ENCODE data around the gene NR6A1. TPM values are rescaled to one million over a fixed set of nuclear protein-coding genes. Genes with fewer than 3 reads are reported as not detected.

Gene NR6A1
- polyA plus RNA-seq, 1 experiment, result 0.25 TPM

DNA sequence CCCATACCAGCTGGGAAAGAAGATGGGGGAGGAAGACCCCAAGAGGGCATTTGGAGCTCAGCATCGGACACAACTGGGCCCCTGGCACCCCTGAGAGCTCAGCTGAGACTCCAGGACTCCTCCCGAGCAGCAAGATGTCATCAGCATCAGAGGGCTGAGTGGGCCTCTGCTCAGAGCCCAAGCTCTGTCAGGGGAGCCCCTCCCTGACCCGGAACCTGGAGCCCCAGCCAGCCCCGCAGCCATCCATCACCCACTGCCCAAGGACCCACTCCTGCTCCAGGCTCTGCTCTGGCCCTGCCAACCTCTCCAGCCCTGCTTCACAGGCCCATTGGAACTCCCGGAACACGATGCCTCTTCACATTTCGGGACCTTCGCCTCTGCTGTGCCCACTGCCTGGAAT lies 273.7 kb downstream of the NR6A1 start:
- ChIA-PET CTCF (interaction anchor here (1.0 kb wide), 1 partner anchor 12 kb away, joined by 4 read pairs; no protein-coding TSS in a partner anchor), POLR2A (no interaction called here)
- DNase-seq (ENCODE audit: low read depth), result no peak
- TF ChIP-seq, protein P1, sequence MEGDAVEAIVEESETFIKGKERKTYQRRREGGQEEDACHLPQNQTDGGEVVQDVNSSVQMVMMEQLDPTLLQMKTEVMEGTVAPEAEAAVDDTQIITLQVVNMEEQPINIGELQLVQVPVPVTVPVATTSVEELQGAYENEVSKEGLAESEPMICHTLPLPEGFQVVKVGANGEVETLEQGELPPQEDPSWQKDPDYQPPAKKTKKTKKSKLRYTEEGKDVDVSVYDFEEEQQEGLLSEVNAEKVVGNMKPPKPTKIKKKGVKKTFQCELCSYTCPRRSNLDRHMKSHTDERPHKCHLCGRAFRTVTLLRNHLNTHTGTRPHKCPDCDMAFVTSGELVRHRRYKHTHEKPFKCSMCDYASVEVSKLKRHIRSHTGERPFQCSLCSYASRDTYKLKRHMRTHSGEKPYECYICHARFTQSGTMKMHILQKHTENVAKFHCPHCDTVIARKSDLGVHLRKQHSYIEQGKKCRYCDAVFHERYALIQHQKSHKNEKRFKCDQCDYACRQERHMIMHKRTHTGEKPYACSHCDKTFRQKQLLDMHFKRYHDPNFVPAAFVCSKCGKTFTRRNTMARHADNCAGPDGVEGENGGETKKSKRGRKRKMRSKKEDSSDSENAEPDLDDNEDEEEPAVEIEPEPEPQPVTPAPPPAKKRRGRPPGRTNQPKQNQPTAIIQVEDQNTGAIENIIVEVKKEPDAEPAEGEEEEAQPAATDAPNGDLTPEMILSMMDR (IDR thresholded peaks at IDR 0.05; ENCODE audit: insufficient read depth, low read depth, low read length), result no peak
- Histone ChIP-seq H3K4me3 (ENCODE audit: low read depth, low read length) (no peak overlapping the region), H3K27me3 (ENCODE audit: control insufficient read depth, insufficient read depth, low read length) (peaks cover 33% of the 10 kb centered on the region), H3K36me3 (ENCODE audit: control insufficient read depth, insufficient read depth, low read length) (no peaks in the 10 kb centered on the region)

DNA sequence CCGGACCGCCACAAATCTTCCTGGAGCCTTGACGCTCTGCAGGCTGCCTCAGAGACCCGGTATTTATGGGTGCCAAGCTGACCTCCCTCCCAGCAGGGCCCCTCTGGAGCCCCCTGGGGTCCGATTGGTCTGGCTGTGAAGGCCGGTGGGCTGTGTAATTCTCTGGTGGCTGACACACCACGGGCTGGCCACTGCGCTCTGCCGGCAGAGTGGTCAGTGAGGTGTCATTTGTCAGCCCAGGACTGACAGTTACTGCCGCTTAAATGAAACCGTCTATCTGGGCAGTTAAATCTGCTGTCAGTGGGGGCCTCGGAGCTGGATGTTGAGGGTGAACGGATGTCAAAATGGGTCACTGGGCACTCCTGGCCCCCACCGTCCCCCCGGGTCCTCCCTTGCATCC lies 274.6 kb downstream of the NR6A1 start:
- TF ChIP-seq, protein P1 (IDR thresholded peaks at IDR 0.05; ENCODE audit: insufficient read depth, low read depth, low read length), result no peak
- no peak for DNase-seq (ENCODE audit: low read depth)
- Histone ChIP-seq H3K27me3 (ENCODE audit: control insufficient read depth, insufficient read depth, low read length) (peaks cover 25% of the 10 kb centered on the region), H3K4me3 (ENCODE audit: low read depth, low read length) (no peak overlapping the region), H3K36me3 (ENCODE audit: control insufficient read depth, insufficient read depth, low read length) (no peaks in the 10 kb centered on the region)
- POLR2A ChIA-PET, result no interaction called here
- CTCF ChIA-PET, result no interaction called here

DNA sequence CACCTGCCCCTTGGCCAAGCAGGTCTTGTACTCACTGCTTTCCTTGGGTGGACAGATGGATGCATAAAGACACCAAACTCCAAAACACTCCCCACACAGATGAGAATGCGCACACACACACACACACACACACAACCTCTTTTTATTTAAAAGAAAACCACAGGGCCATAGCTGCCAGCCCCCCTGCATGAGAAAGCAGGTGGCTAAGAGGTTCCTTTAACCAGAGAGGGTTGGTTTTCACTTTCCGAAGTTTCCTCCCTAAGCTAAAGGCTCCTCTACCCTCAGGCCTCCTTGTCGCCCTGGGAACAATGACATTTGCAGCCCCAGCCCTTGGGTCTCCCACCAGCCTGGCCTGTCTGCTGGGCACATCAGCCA lies 275.0 kb downstream of the NR6A1 start:
- CTCF ChIA-PET, result no interaction called here
- H3K27me3 ChIP-seq (ENCODE audit: control insufficient read depth, insufficient read depth, low read length), result peaks cover 21% of the 10 kb centered on the region
- POLR2A ChIA-PET, result no interaction called here

DNA sequence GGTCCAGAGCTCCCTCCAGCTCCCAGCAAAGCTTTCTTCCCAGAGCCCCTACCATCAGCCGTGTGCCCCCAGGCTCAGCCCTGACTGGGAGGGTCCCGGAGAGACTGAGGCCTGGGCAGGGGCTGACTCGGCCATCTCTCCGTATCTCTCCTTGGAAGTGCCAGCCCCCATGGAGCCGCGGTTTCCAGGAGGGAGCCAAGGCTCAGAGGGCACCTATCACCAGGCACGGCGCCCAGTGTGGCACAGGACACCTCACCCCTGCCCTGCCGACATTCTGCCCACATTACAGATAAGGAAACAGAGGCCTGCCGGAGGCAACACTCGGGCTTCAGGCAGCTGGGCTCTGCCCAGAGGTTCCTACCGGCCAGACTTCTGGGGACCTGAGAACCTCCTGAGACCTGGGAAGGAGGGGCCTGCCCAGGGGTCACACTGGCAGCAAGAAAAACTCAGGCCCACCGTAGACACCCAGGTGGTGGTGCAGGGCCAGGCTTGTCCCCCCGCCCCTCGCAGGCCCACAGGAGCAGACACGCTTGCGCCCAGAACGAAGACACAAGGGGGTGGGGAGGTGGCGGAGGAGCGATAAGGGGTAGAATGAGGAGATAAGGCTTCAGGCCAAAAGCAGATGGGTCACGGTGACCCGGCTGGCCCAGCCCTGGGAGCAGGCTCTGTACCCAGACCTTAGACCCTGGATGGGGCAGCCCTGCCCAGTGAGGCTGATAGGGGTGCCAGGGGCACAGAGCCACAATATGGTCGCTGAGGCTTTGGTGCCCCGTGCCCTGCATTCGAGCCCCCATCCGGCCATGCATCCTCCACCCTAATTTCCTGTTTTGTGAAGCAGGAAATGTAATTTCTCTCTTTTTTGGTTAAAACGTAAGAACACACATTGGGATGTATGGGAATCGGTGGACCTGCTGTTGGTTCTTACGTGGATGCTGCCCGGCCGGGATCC lies 275.7 kb downstream of the NR6A1 start:
- TF ChIP-seq, protein P1 (IDR thresholded peaks at IDR 0.05; ENCODE audit: insufficient read depth, low read depth, low read length), result no peak
- H3K27me3 ChIP-seq (ENCODE audit: control insufficient read depth, insufficient read depth, low read length), result peaks cover 18% of the 10 kb centered on the region
- CTCF ChIA-PET, result no interaction called here
- no peaks in the 10 kb centered on the region for H3K36me3 ChIP-seq (ENCODE audit: control insufficient read depth, insufficient read depth, low read length)
- POLR2A ChIA-PET, result no interaction called here
- H3K4me3 ChIP-seq (ENCODE audit: low read depth, low read length), result no peak overlapping the region
- DNase-seq (ENCODE audit: low read depth), result no peak

More for the DNA sequence above, 275.0 kb downstream of the NR6A1 start:
- no peak for DNase-seq (ENCODE audit: low read depth)
- Histone ChIP-seq H3K4me3 (ENCODE audit: low read depth, low read length) (no peak overlapping the region), H3K36me3 (ENCODE audit: control insufficient read depth, insufficient read depth, low read length) (no peaks in the 10 kb centered on the region)
- TF ChIP-seq, protein P1 (IDR thresholded peaks at IDR 0.05; ENCODE audit: insufficient read depth, low read depth, low read length), result no peak

DNA sequence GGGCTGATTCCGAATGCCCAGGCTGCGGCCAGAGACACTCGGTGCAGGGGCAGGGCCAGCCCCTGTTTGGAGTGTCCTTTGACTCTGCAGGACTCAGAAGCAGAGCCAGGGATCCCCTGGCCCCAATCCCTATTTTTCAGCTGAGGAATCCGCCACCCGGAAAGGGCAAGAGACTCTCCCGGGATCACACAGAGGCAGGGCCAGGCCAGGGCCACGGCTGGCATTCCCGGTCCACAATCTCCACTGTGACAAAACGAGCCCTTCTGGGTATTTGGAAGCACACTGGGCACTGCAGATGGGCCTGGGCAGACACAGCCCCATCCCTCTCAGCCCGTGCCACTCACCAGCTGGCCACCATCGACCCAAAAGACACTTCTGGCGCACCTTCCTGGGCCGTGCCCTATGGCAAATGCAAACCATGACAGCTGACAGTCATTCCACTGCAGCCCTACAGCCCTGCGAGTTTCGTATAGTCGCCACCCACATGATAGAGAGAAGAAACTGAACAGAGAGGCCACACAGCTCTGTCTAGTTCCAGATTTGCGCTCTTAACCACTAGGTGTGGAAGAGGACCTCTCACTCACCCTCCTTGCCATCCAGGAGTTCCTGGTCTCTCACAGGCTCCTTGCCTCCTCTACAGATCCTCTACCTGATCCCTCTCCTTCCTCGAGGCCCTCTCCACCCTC lies 277.2 kb downstream of the NR6A1 start:
- no peak for DNase-seq (ENCODE audit: low read depth)
- TF ChIP-seq, protein P1 (IDR thresholded peaks at IDR 0.05; ENCODE audit: insufficient read depth, low read depth, low read length), result no peak
- peaks cover 22% of the 10 kb centered on the region for H3K27me3 ChIP-seq (ENCODE audit: control insufficient read depth, insufficient read depth, low read length)
- H3K36me3 ChIP-seq (ENCODE audit: control insufficient read depth, insufficient read depth, low read length), result no peaks in the 10 kb centered on the region
- ChIA-PET CTCF (no interaction called here), POLR2A (no interaction called here)
- H3K4me3 ChIP-seq (ENCODE audit: low read depth, low read length), result no peak overlapping the region

Measured in BJ (cell line).